ENCODE results near the gene S100G. TPM values are rescaled to one million over a fixed set of nuclear protein-coding genes. Genes with fewer than 3 reads are reported as not detected.
A peak's percentile ranks its signal among the peaks of the same experiment; 100 is the strongest.
"Not testable (repeated sequence)": the region's sequence is repeated elsewhere in the genome, so short reads cannot be mapped to it uniquely, and the experiment has no call there.

The S100G gene
- polyA plus RNA-seq, 1 of the 3 experiments (the other 2 are of a cell fraction), result not detected

GRCh38 chrX:16619024-16619423 lies 30.9 kb upstream of the S100G start:
- TF ChIP-seq EP300 (IDR thresholded peaks at IDR 0.05; ENCODE audit: borderline replicate concordance in 1 of 2, low read depth in 1 of 2, low read length in 1 of 2) (no peak), SMC3 (IDR thresholded peaks at IDR 0.05; ENCODE audit: low read depth, low read length) (no peak), FOXJ3 (CRISPR knock-in tag; IDR thresholded peaks at IDR 0.05) (no peak), FOXM1 (IDR thresholded peaks at IDR 0.05; ENCODE audit: low read depth) (no peak), RXRA (IDR thresholded peaks at IDR 0.05; ENCODE audit: borderline replicate concordance, low read depth) (no peak), GABPA (IDR thresholded peaks at IDR 0.05; ENCODE audit: low read depth) (no peak), NFIC (IDR thresholded peaks at IDR 0.05; ENCODE audit: borderline replicate concordance) (no peak), IRF3 (IDR thresholded peaks at IDR 0.05; ENCODE audit: low read depth, low read length) (no peak), RFX5 (IDR thresholded peaks at IDR 0.05; ENCODE audit: low read length) (no peak)
- TF ChIP-seq, protein P1, sequence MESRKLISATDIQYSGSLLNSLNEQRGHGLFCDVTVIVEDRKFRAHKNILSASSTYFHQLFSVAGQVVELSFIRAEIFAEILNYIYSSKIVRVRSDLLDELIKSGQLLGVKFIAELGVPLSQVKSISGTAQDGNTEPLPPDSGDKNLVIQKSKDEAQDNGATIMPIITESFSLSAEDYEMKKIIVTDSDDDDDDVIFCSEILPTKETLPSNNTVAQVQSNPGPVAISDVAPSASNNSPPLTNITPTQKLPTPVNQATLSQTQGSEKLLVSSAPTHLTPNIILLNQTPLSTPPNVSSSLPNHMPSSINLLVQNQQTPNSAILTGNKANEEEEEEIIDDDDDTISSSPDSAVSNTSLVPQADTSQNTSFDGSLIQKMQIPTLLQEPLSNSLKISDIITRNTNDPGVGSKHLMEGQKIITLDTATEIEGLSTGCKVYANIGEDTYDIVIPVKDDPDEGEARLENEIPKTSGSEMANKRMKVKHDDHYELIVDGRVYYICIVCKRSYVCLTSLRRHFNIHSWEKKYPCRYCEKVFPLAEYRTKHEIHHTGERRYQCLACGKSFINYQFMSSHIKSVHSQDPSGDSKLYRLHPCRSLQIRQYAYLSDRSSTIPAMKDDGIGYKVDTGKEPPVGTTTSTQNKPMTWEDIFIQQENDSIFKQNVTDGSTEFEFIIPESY (IDR thresholded peaks at IDR 0.05; ENCODE audit: borderline replicate concordance, low read depth), result no peak
- no peak overlapping the region for H3K27ac ChIP-seq (ENCODE audit: low read depth in 2 of 2, low read length in 1 of 2)

DNA sequence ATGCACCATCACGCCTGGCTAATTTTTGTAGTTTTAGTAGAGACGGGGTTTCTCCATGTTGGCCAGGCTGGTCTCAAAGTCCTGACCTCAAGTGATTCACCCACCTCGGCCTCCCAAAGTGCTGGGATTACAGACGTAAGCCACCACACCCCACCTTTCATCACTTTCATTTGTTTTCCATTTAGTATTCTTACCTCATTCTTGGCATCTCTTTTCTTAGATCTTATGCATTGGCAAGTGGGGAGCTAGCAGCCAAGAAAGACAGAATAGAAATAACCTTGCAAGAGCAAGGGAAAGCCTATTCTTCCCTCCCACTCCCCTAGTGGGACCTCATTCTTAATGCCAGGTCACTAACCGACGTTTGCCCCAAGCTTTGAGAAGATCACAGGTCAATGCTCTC lies 21.4 kb upstream of the S100G start:
- H3K27ac ChIP-seq (ENCODE audit: low read depth in 2 of 2, low read length in 1 of 2); H3K36me3 ChIP-seq (replicated peaks in 1 of 2; ENCODE audit: control insufficient read depth in 1 of 2, insufficient read depth in 2 of 2, low read length in 1 of 2); POLR2A ChIA-PET; H3K9me3 ChIP-seq; H3K27me3 ChIP-seq (ENCODE audit: insufficient read depth); H3K9me2 ChIP-seq; H3F3A ChIP-seq (replicated peaks; ENCODE audit: insufficient read depth); H2AFZ ChIP-seq (ENCODE audit: low read depth); DNase-seq; H3K9ac ChIP-seq; H4K20me1 ChIP-seq (ENCODE audit: insufficient read depth); H3K4me2 ChIP-seq; H3K4me3 ChIP-seq (ENCODE audit: low read depth in 2 of 2, low read length in 1 of 2): not testable (repeated sequence)
- WGBS (ENCODE audit: low lambda C conversion rate), result 57% methylated on average over 6 of the region's 6 CpGs
- Histone ChIP-seq H3K4me1 (ENCODE audit: control insufficient read depth in 1 of 2, insufficient read depth in 2 of 2, low read depth in 1 of 2, low read length in 1 of 2) (peaks cover 9 to 19% of the 10 kb centered on the region in 2 experiments; a peak in 2 of 4 replicates), H3K79me2 (ENCODE audit: insufficient read depth) (peaks cover 13% of the 10 kb centered on the region)
- CTCF ChIA-PET, result interaction anchor here (1.1 kb wide), 1 partner anchor 492 kb away, joined by 3 read pairs; no protein-coding TSS in a partner anchor
- TF ChIP-seq TCF12 (IDR thresholded peaks at IDR 0.05), result 0 out of 2 replicates have a peak, but pooled peaks have one; percentile 13

More at GRCh38 chrX:16619024-16619423, 30.9 kb upstream of the S100G start:
- Histone ChIP-seq H3K79me2 (ENCODE audit: insufficient read depth) (no peaks in the 10 kb centered on the region), H2AFZ (ENCODE audit: low read depth) (no peak overlapping the region), H3K4me2 (no peak overlapping the region), H3K9me3 (no peaks in the 10 kb centered on the region), H3K9me2 (no peaks in the 10 kb centered on the region), H3K4me1 (ENCODE audit: control insufficient read depth in 1 of 2, insufficient read depth in 2 of 2, low read depth in 1 of 2, low read length in 1 of 2) (no peaks in the 10 kb centered on the region), H3K27me3 (ENCODE audit: insufficient read depth) (no peaks in the 10 kb centered on the region), H3K4me3 (ENCODE audit: low read depth in 2 of 2, low read length in 1 of 2) (no peak overlapping the region), H3F3A (replicated peaks; ENCODE audit: insufficient read depth) (peaks cover 3% of the 10 kb centered on the region), H4K20me1 (ENCODE audit: insufficient read depth) (no peaks in the 10 kb centered on the region), H3K9ac (no peak overlapping the region), H3K36me3 (replicated peaks in 1 of 2; ENCODE audit: control insufficient read depth in 1 of 2, insufficient read depth in 2 of 2, low read length in 1 of 2) (peaks cover 2 to 21% of the 10 kb centered on the region in 2 experiments)
- DNase-seq, result no peak
- ChIA-PET CTCF (no interaction called here), POLR2A (no interaction called here)
- 77% methylated on average over 2 of the region's 2 CpGs for WGBS (ENCODE audit: low lambda C conversion rate)
